CD14-positive monocyte (primary cell): ENCODE measurements around the gene CFTR. TPM values are rescaled to one million over a fixed set of nuclear protein-coding genes. Genes with fewer than 3 reads are reported as not detected.

Experiments used
- DNase-seq, 3 donors: peaks; one replicate each; pipeline ENCODE4 v3.0.0-alpha.2; 2011 to 2022
- H2AFZ ChIP-seq: 2 replicates; pipeline ENCODE4 v1.6.0; 2012; ENCODE audit warnings: mild to moderate bottlenecking, low read depth, low read length, inconsistent platforms; ENCODE audit not compliant: insufficient read depth, poor library complexity, severe bottlenecking
- H3K27ac ChIP-seq, 2 donors: 1 replicate in 1 of 2; 2 replicates in 1 of 2; pipeline ENCODE4 v1.5.1; 2012 to 2013; ENCODE audit warnings: low read length in 2 of 2, control low read depth in 1 of 2, inconsistent platforms in 1 of 2, low read depth in 1 of 2, mild to moderate bottlenecking in 1 of 2
- H3K27me3 ChIP-seq, 2 donors: one replicate each; pipeline versions ENCODE4 v1.6.0 to v1.6.1; 2011 to 2013; ENCODE audit warnings: low read length in 2 of 2; ENCODE audit not compliant: control insufficient read depth in 2 of 2, insufficient read depth in 2 of 2
- H3K36me3 ChIP-seq, 2 donors: replicated peaks in 1 of 2; 1 replicate in 1 of 2; 2 replicates in 1 of 2; pipeline versions ENCODE4 v1.5.1 to v1.6.1; 2012 to 2013; ENCODE audit warnings: low read length in 2 of 2, control low read depth in 1 of 2, inconsistent platforms in 1 of 2, mild to moderate bottlenecking in 1 of 2; ENCODE audit not compliant: insufficient read depth in 2 of 2, control insufficient read depth in 1 of 2
- H3K4me1 ChIP-seq, 2 donors: 1 replicate in 1 of 2; 2 replicates in 1 of 2; pipeline versions ENCODE4 v1.5.1 to v1.6.1; 2012 to 2013; ENCODE audit warnings: low read length in 2 of 2, control low read depth in 1 of 2, inconsistent platforms in 1 of 2, mild to moderate bottlenecking in 1 of 2, moderate library complexity in 1 of 2; ENCODE audit not compliant: insufficient read depth in 2 of 2, control insufficient read depth in 1 of 2
- H3K4me2 ChIP-seq: replicated peaks from 2 replicates; pipeline ENCODE3; 2012; ENCODE audit warnings: low read length, moderate library complexity, mild to moderate bottlenecking; ENCODE audit not compliant: poor library complexity, severe bottlenecking; ENCODE audit errors: extremely low read depth
- H3K4me3 ChIP-seq, 3 experiments: fragments of 200-600 bp in 1 of 3; sonication (generic) in 1 of 3; replicated peaks in 1 of 3; 1 replicate in 2 of 3; 2 replicates in 1 of 3; pipeline ENCODE4 v1.5.1; 2011 to 2013; ENCODE audit warnings: low read length in 3 of 3, mild to moderate bottlenecking in 3 of 3, control low read depth in 2 of 3, low read depth in 2 of 3, inconsistent platforms in 1 of 3, moderate library complexity in 1 of 3
- H3K79me2 ChIP-seq: 2 replicates; pipeline ENCODE4 v1.6.0; 2012; ENCODE audit warnings: mild to moderate bottlenecking, control low read depth, inconsistent platforms, low read length, moderate library complexity; ENCODE audit not compliant: insufficient read depth
- H3K9ac ChIP-seq: 2 replicates; pipeline ENCODE4 v1.6.0; 2017; ENCODE audit warnings: low read length, mild to moderate bottlenecking; ENCODE audit not compliant: insufficient read depth, poor library complexity, severe bottlenecking
- H3K9me3 ChIP-seq, 2 donors: replicated peaks in 1 of 2; 1 replicate in 1 of 2; 2 replicates in 1 of 2; pipeline versions ENCODE4 v1.5.1 to v1.6.1; 2012 to 2013; ENCODE audit warnings: low read length in 2 of 2, control low read depth in 1 of 2; ENCODE audit not compliant: control insufficient read depth in 1 of 2, insufficient read depth in 1 of 2
- H4K20me1 ChIP-seq: 2 replicates; pipeline ENCODE4 v1.6.0; 2012; ENCODE audit warnings: mild to moderate bottlenecking, low read length, control low read depth, moderate library complexity; ENCODE audit not compliant: insufficient read depth
- H3K27ac Mint-ChIP-seq, 7 donors: one replicate each; pipeline ENCODE4 v1.8.0; 2020; ENCODE audit warnings: mild to moderate bottlenecking in 7 of 7, mixed read lengths in 7 of 7, moderate library complexity in 6 of 7, inconsistent platforms in 2 of 7
- H3K27me3 Mint-ChIP-seq, 3 donors: one replicate each; pipeline ENCODE4 v1.8.0; 2021 to 2022; ENCODE audit warnings: low read depth in 3 of 3, mild to moderate bottlenecking in 3 of 3, mixed read lengths in 3 of 3, moderate library complexity in 3 of 3, inconsistent platforms in 1 of 3
- H3K36me3 Mint-ChIP-seq, 2 donors: one replicate each; pipeline ENCODE4 v1.8.0; 2020; ENCODE audit warnings: mixed read lengths in 2 of 2, inconsistent platforms in 1 of 2, mild to moderate bottlenecking in 1 of 2
- H3K4me1 Mint-ChIP-seq: one replicate; pipeline ENCODE4 v1.8.0; 2020; ENCODE audit warnings: mild to moderate bottlenecking, mixed read lengths
- H3K4me3 Mint-ChIP-seq, 2 donors: one replicate each; pipeline ENCODE4 v1.8.0; 2020; ENCODE audit warnings: mild to moderate bottlenecking in 2 of 2, mixed read lengths in 2 of 2, moderate library complexity in 1 of 2
- H3K9me3 Mint-ChIP-seq, 7 donors: one replicate each; pipeline ENCODE4 v1.8.0; 2020 to 2022; ENCODE audit warnings: mixed read lengths in 7 of 7, mild to moderate bottlenecking in 6 of 7, moderate library complexity in 6 of 7, inconsistent platforms in 2 of 7
- CTCF ChIP-seq: fragments of 200-600 bp; IDR thresholded peaks from one replicate; pipeline ENCODE4 v1.8.0; 2022; ENCODE audit warnings: antibody characterized with exemption, mild to moderate bottlenecking
- WGBS: methylation state at CpG from one replicate; pipeline ENCODE4 v1.1.5; 2013; ENCODE audit warnings: missing lambda C conversion rate; ENCODE audit not compliant: insufficient coverage; 5-methylcytosine and 5-hydroxymethylcytosine counted together
- intact Hi-C, 2 donors: fragments of 100-400 bp; cut with micrococcal nuclease; formaldehyde crosslinking; loops; one replicate each; pipeline versions ENCODE4 v1.15.0 to v1.15.1; 2023
- polyA plus RNA-seq, 3 donors: library from polyadenylated mRNA; depleted of rRNA in 1 of 3; unstranded in 2 of 3; stranded (reverse) in 1 of 3; fragments of 300-500 nt in 2 of 3; fragments of >200 nt in 1 of 3; fragmentation: Illumina TruSeq in 2 of 3; gene quantifications; 1 replicate in 2 of 3; 2 replicates in 1 of 3; pipeline ENCODE4 v1.2.3, GENCODE V29; 2012 to 2021

The CFTR gene
- polyA plus RNA-seq, 3 donors: not detected

GRCh38 chr7:117610396-117610795 lies 130.6 kb downstream of the CFTR start:
- H3K9me3 Mint-ChIP-seq: no peaks in the 10 kb centered on the region
- no peaks in the 10 kb centered on the region for H3K4me1 ChIP-seq
- no peaks in the 10 kb centered on the region for H3K79me2 ChIP-seq
- peaks cover 0 to 3% (median 0%) of the 10 kb centered on the region in 3 donors for H3K27me3 Mint-ChIP-seq
- no peak for TF ChIP-seq CTCF
- H2AFZ ChIP-seq: no peak overlapping the region
- DNase-seq: no peak
- no CpG with 5 or more reads among the region's 2 CpGs for WGBS
- H4K20me1 ChIP-seq: no peaks in the 10 kb centered on the region
- H3K4me1 Mint-ChIP-seq: no peaks in the 10 kb centered on the region
- no peak overlapping the region for H3K4me3 Mint-ChIP-seq
- H3K4me3 ChIP-seq: no peak overlapping the region
- no peak overlapping the region for H3K27ac ChIP-seq
- intact Hi-C loops: no loop called here
- H3K9me3 ChIP-seq: no peaks in the 10 kb centered on the region
- no peak overlapping the region for H3K9ac ChIP-seq
- no peaks in the 10 kb centered on the region for H3K27me3 ChIP-seq
- no peak overlapping the region for H3K4me2 ChIP-seq
- H3K36me3 ChIP-seq: no peaks in the 10 kb centered on the region
- no peaks in the 10 kb centered on the region for H3K36me3 Mint-ChIP-seq
- no peak overlapping the region for H3K27ac Mint-ChIP-seq

GRCh38 chr7:117612637-117613036 lies 132.8 kb downstream of the CFTR start:
- Mint-ChIP-seq H3K9me3 (peaks cover 0 to under 1% (median 0%) of the 10 kb centered on the region in 7 donors), H3K27ac (no peak overlapping the region), H3K4me1 (no peaks in the 10 kb centered on the region), H3K4me3 (no peak overlapping the region), H3K27me3 (no peaks in the 10 kb centered on the region), H3K36me3 (no peaks in the 10 kb centered on the region)
- H3K4me3 ChIP-seq: no peak overlapping the region
- WGBS: 91% methylated on average over 3 of the region's 3 CpGs
- H3K9ac ChIP-seq: no peak overlapping the region
- H3K27me3 ChIP-seq: no peaks in the 10 kb centered on the region
- no peaks in the 10 kb centered on the region for H4K20me1 ChIP-seq
- no peak for DNase-seq
- no peaks in the 10 kb centered on the region for H3K79me2 ChIP-seq
- no peak overlapping the region for H2AFZ ChIP-seq
- intact Hi-C loops: no loop called here
- no peak for TF ChIP-seq CTCF
- H3K27ac ChIP-seq: no peak overlapping the region
- H3K4me2 ChIP-seq: no peak overlapping the region
- no peaks in the 10 kb centered on the region for H3K36me3 ChIP-seq
- H3K9me3 ChIP-seq: no peaks in the 10 kb centered on the region
- H3K4me1 ChIP-seq: no peaks in the 10 kb centered on the region
